Astrocyte of the cerebellum (primary cell): ENCODE data around the gene PMPCA.
A peak's percentile ranks its signal among the peaks of the same experiment; 100 is the strongest.

ENCODE experiments used
- DNase-seq: peaks from one replicate; pipeline ENCODE4 v3.0.0-alpha.2; 2011; ENCODE audit warnings: low read depth
- H3K4me3 ChIP-seq: 2 replicates; pipeline ENCODE4 v1.5.1; 2011; ENCODE audit warnings: mild to moderate bottlenecking, low read depth, low read length, moderate library complexity
- in situ Hi-C: cut with HindIII; loops from 2 replicates; pipeline ENCODE4 v1.10.0; 2017; ENCODE audit warnings: low sequenced_read_pairs
- TF ChIP-seq, protein P1 (sequence below): IDR thresholded peaks from 2 replicates; pipeline ENCODE4 v1.5.1; 2012; ENCODE audit warnings: low read length, low read depth, moderate library complexity, mild to moderate bottlenecking; ENCODE audit errors: missing control alignments

The PMPCA gene

DNA sequence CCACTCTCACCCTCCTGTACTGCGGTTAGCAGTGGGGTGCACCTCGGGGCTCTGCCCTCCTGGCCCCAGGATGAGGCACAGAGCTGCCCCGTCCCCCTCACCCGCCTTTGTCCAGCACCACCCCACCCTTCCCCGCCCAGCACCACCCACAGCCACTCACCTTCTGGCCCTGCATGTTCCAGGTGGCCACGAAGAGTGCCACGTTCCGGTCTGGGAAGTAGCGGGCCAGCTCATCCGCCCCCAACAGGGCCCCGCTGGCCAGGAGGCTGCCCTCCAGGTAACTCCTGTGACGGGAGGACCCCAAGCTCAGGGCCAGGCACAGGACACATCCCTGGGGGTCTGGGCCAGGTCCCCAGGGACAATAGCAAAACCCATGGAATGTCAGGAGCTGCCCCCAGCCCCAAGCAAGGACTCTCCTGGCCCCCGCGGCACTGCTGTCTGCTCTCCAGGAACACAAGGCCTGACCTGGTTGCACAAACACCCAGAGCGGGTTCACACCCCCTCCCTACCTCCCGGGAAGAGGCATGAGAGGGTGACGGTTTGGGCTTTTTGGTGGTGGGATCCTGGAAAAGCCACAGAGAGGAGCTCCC lies 24.2 kb downstream of the PMPCA start:
- in situ Hi-C loops = no loop called here
- H3K4me3 ChIP-seq = no peak overlapping the region
- TF ChIP-seq, protein P1, sequence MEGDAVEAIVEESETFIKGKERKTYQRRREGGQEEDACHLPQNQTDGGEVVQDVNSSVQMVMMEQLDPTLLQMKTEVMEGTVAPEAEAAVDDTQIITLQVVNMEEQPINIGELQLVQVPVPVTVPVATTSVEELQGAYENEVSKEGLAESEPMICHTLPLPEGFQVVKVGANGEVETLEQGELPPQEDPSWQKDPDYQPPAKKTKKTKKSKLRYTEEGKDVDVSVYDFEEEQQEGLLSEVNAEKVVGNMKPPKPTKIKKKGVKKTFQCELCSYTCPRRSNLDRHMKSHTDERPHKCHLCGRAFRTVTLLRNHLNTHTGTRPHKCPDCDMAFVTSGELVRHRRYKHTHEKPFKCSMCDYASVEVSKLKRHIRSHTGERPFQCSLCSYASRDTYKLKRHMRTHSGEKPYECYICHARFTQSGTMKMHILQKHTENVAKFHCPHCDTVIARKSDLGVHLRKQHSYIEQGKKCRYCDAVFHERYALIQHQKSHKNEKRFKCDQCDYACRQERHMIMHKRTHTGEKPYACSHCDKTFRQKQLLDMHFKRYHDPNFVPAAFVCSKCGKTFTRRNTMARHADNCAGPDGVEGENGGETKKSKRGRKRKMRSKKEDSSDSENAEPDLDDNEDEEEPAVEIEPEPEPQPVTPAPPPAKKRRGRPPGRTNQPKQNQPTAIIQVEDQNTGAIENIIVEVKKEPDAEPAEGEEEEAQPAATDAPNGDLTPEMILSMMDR = no peak
- no peak for DNase-seq

DNA sequence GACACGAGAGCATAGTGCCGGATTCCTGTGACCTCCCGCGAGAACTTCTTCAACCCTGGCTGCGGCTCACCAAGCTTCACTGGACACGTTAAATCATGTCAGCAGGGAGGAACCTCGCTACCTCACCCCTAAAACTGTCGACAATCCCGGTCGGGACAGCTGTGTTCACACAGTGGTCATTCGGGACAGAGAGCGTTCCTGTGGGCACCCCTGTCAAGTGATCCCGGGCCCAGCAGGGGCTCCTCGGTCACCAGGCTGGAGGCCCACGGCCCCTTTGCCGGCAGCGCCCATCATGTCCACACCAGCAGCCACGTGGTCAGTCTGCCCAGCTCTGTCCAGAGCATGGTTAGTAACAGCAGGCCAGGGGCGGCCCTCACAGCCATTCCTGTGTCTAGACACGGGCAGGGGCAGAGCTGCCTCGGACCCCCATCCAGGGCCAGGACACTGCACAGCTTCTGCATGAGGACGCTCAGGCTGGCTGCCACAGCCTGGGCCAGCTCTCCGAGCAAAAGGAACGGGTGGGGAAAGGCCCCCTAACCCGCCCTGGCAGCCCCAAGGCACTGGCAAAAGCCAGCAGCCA lies 25.7 kb downstream of the PMPCA start:
- TF ChIP-seq, protein P1 = no peak
- DNase-seq = no peak

GRCh38 chr9:136437430-136437829 lies 27.0 kb downstream of the PMPCA start:
- peak; percentile 27 for DNase-seq
- H3K4me3 ChIP-seq = peak overlapping the region; percentile 74
- TF ChIP-seq, protein P1 = no peak
- in situ Hi-C loops = no loop called here

More for the DNA sequence above, 25.7 kb downstream of the PMPCA start:
- in situ Hi-C loops = no loop called here
- H3K4me3 ChIP-seq = no peak overlapping the region

GRCh38 chr9:136437839-136438547 lies 27.5 kb downstream of the PMPCA start:
- peak overlapping the region; percentile 74 for H3K4me3 ChIP-seq
- in situ Hi-C loops = no loop called here
- TF ChIP-seq, protein P1 = no peak
- DNase-seq = no peak

GRCh38 chr9:136438548-136439480 lies 28.4 kb downstream of the PMPCA start:
- in situ Hi-C loops = no loop called here
- TF ChIP-seq, protein P1 = no peak
- no peak for DNase-seq
- H3K4me3 ChIP-seq = peak overlapping the region; percentile 74
